Effector memory CD4-positive, alpha-beta T cell (primary cell): ENCODE data around the gene GRIN3A.

ENCODE experiments used
- DNase-seq, 3 donors: peaks; one replicate each; pipeline ENCODE4 v3.0.0-alpha.2; 2020
- H3K27ac ChIP-seq: 2 replicates; pipeline ENCODE4 v1.7.0; 2013; ENCODE audit warnings: mild to moderate bottlenecking, low read length, moderate library complexity; ENCODE audit not compliant: insufficient read depth, poor library complexity, severe bottlenecking
- H3K27me3 ChIP-seq: replicated peaks from 2 replicates; pipeline ENCODE4 v1.7.0; 2013; ENCODE audit warnings: mild to moderate bottlenecking, low read length; ENCODE audit not compliant: insufficient read depth, control insufficient read depth, poor library complexity, severe bottlenecking
- H3K36me3 ChIP-seq: 2 replicates; pipeline ENCODE4 v1.7.0; 2013; ENCODE audit warnings: mild to moderate bottlenecking, low read length, moderate library complexity; ENCODE audit not compliant: control insufficient read depth, insufficient read depth
- H3K4me1 ChIP-seq: 2 replicates; pipeline ENCODE4 v1.7.0; 2013; ENCODE audit warnings: low read length, mild to moderate bottlenecking; ENCODE audit not compliant: control insufficient read depth, insufficient read depth, poor library complexity, severe bottlenecking
- H3K4me3 ChIP-seq: 2 replicates; pipeline ENCODE4 v1.7.0; 2013; ENCODE audit warnings: low read length, low read depth, mild to moderate bottlenecking; ENCODE audit not compliant: insufficient read depth, poor library complexity, severe bottlenecking
- H3K9me3 ChIP-seq: 2 replicates; pipeline ENCODE4 v1.7.0; 2013; ENCODE audit warnings: mild to moderate bottlenecking, low read length, moderate library complexity; ENCODE audit not compliant: control insufficient read depth

The GRIN3A gene

GRCh38 chr9:101706261-101706798 lies 32.1 kb downstream of the GRIN3A start:
- DNase-seq: no peak
- Histone ChIP-seq H3K9me3 (no peaks in the 10 kb centered on the region), H3K4me3 (no peak overlapping the region), H3K4me1 (no peaks in the 10 kb centered on the region), H3K36me3 (no peaks in the 10 kb centered on the region), H3K27ac (no peak overlapping the region), H3K27me3 (no peaks in the 10 kb centered on the region)

GRCh38 chr9:101705135-101705661 lies 33.2 kb downstream of the GRIN3A start:
- no peaks in the 10 kb centered on the region for H3K4me1 ChIP-seq
- no peaks in the 10 kb centered on the region for H3K9me3 ChIP-seq
- H3K27me3 ChIP-seq: no peaks in the 10 kb centered on the region
- DNase-seq: no peak
- no peak overlapping the region for H3K4me3 ChIP-seq
- H3K36me3 ChIP-seq: no peaks in the 10 kb centered on the region
- H3K27ac ChIP-seq: no peak overlapping the region

- H3K36me3 ChIP-seq: no peaks in the 10 kb centered on the region
- H3K4me1 ChIP-seq: no peaks in the 10 kb centered on the region
- H3K27ac ChIP-seq: no peak overlapping the region
- no peaks in the 10 kb centered on the region for H3K9me3 ChIP-seq
- DNase-seq: no peak
- H3K4me3 ChIP-seq: no peak overlapping the region
- no peaks in the 10 kb centered on the region for H3K27me3 ChIP-seq
These were observed 36.2 kb downstream of the GRIN3A start for GRCh38 chr9:101702257-101702656.

- Histone ChIP-seq H3K27ac (no peak overlapping the region), H3K36me3 (no peaks in the 10 kb centered on the region), H3K4me3 (no peak overlapping the region), H3K9me3 (no peaks in the 10 kb centered on the region), H3K4me1 (no peaks in the 10 kb centered on the region), H3K27me3 (no peaks in the 10 kb centered on the region)
- DNase-seq: no peak
These were observed 44.7 kb downstream of the GRIN3A start for GRCh38 chr9:101693546-101694336.

GRCh38 chr9:101691657-101692056 lies 46.8 kb downstream of the GRIN3A start:
- no peak overlapping the region for H3K4me3 ChIP-seq
- no peak overlapping the region for H3K27ac ChIP-seq
- H3K36me3 ChIP-seq: no peaks in the 10 kb centered on the region
- no peaks in the 10 kb centered on the region for H3K4me1 ChIP-seq
- DNase-seq: no peak
- H3K9me3 ChIP-seq: no peaks in the 10 kb centered on the region
- no peaks in the 10 kb centered on the region for H3K27me3 ChIP-seq

- Histone ChIP-seq H3K4me1 (no peaks in the 10 kb centered on the region), H3K4me3 (no peak overlapping the region), H3K27me3 (no peaks in the 10 kb centered on the region), H3K9me3 (no peaks in the 10 kb centered on the region), H3K36me3 (no peaks in the 10 kb centered on the region), H3K27ac (no peak overlapping the region)
- no peak for DNase-seq
These were observed 49.4 kb downstream of the GRIN3A start for GRCh38 chr9:101689039-101689438.

GRCh38 chr9:101684665-101685064 lies 53.8 kb downstream of the GRIN3A start:
- H3K27me3 ChIP-seq: no peaks in the 10 kb centered on the region
- H3K27ac ChIP-seq: no peak overlapping the region
- H3K4me3 ChIP-seq: no peak overlapping the region
- DNase-seq: no peak
- no peaks in the 10 kb centered on the region for H3K9me3 ChIP-seq
- no peaks in the 10 kb centered on the region for H3K36me3 ChIP-seq
- H3K4me1 ChIP-seq: no peaks in the 10 kb centered on the region

- H3K4me1 ChIP-seq: no peaks in the 10 kb centered on the region
- no peaks in the 10 kb centered on the region for H3K9me3 ChIP-seq
- DNase-seq: no peak
- H3K4me3 ChIP-seq: no peak overlapping the region
- no peaks in the 10 kb centered on the region for H3K27me3 ChIP-seq
- no peaks in the 10 kb centered on the region for H3K36me3 ChIP-seq
- H3K27ac ChIP-seq: no peak overlapping the region
These were observed 55.2 kb downstream of the GRIN3A start for GRCh38 chr9:101683236-101683635.

- DNase-seq: no peak
- Histone ChIP-seq H3K27ac (no peak overlapping the region), H3K4me3 (no peak overlapping the region), H3K9me3 (no peaks in the 10 kb centered on the region), H3K4me1 (no peaks in the 10 kb centered on the region), H3K36me3 (no peaks in the 10 kb centered on the region), H3K27me3 (no peaks in the 10 kb centered on the region)
These were observed 60.6 kb downstream of the GRIN3A start for GRCh38 chr9:101677861-101678260.

- Histone ChIP-seq H3K9me3 (no peaks in the 10 kb centered on the region), H3K27ac (no peak overlapping the region), H3K4me3 (no peak overlapping the region), H3K27me3 (no peaks in the 10 kb centered on the region), H3K4me1 (no peaks in the 10 kb centered on the region), H3K36me3 (no peaks in the 10 kb centered on the region)
- no peak for DNase-seq
These were observed 63.1 kb downstream of the GRIN3A start for GRCh38 chr9:101675341-101675740.
